Ascending aorta (tissue), 2 donors: Measurements from ENCODE around the gene MOGAT3. TPM values are rescaled to one million over a fixed set of nuclear protein-coding genes. Genes with fewer than 3 reads are reported as not detected.

Source experiments
- DNase-seq, 2 donors: peaks; one replicate each; pipeline ENCODE4 v3.0.0-alpha.2; 2019; ENCODE audit warnings: low spot score in 2 of 2
- H3K27ac ChIP-seq, 2 donors: fragments of 200-600 bp; sonication (generic); one replicate each; pipeline ENCODE4 v1.5.1; 2016 to 2017; ENCODE audit warnings: mild to moderate bottlenecking in 1 of 2
- H3K27me3 ChIP-seq: fragments of 200-600 bp; sonication (generic); one replicate; pipeline ENCODE4 v1.5.1; 2017
- H3K36me3 ChIP-seq, 2 donors: fragments of 200-600 bp; sonication (generic); one replicate each; pipeline ENCODE4 v1.5.1; 2016
- H3K4me1 ChIP-seq, 2 donors: fragments of 200-600 bp; sonication (generic); one replicate each; pipeline ENCODE4 v1.5.1; 2016 to 2017; ENCODE audit warnings: mild to moderate bottlenecking in 1 of 2
- H3K4me3 ChIP-seq, 2 donors: fragments of 200-600 bp; sonication (generic); one replicate each; pipeline ENCODE4 v1.5.1; 2016 to 2017; ENCODE audit warnings: mild to moderate bottlenecking in 1 of 2
- H3K9me3 ChIP-seq, 2 donors: fragments of 200-600 bp; sonication (generic); one replicate each; pipeline ENCODE4 v1.5.1; 2016
- CTCF ChIP-seq, 3 experiments: fragments of 200-600 bp in 2 of 3; fragments of 450-650 bp in 1 of 3; sonication (generic) in 2 of 3; IDR thresholded peaks; one replicate each; pipeline ENCODE4 v1.5.1; 2016 to 2019; ENCODE audit warnings: antibody characterized with exemption in 3 of 3, mild to moderate bottlenecking in 1 of 3, moderate library complexity in 1 of 3
- intact Hi-C: fragments of 100-400 bp; cut with DNase I; formaldehyde crosslinking; loops from one replicate; pipeline ENCODE4 v1.15.1; 2023
- total RNA-seq: library from RNA; depleted of rRNA; stranded (reverse); fragments of >200 nt; gene quantifications from one replicate; pipeline ENCODE4 v1.1.0, GENCODE V29; 2016

MOGAT3 gene
- total RNA-seq, 1 donor from 2014 or later: not detected

GRCh38 chr7:101163279-101164070, 37.4 kb downstream of the MOGAT3 start:
- intact Hi-C loops: no loop called here
- no peak for TF ChIP-seq CTCF (IDR thresholded peaks at IDR 0.05)
- Histone ChIP-seq H3K9me3 (no peaks in the 10 kb centered on the region), H3K27ac (no peak overlapping the region), H3K4me1 (peaks cover 25 to 31% of the 10 kb centered on the region in 2 donors), H3K36me3 (peaks cover 8 to 20% of the 10 kb centered on the region in 2 donors), H3K4me3 (peak overlapping the region; percentile 49 to 58), H3K27me3 (peaks cover 39% of the 10 kb centered on the region)
- no peak for DNase-seq

DNA sequence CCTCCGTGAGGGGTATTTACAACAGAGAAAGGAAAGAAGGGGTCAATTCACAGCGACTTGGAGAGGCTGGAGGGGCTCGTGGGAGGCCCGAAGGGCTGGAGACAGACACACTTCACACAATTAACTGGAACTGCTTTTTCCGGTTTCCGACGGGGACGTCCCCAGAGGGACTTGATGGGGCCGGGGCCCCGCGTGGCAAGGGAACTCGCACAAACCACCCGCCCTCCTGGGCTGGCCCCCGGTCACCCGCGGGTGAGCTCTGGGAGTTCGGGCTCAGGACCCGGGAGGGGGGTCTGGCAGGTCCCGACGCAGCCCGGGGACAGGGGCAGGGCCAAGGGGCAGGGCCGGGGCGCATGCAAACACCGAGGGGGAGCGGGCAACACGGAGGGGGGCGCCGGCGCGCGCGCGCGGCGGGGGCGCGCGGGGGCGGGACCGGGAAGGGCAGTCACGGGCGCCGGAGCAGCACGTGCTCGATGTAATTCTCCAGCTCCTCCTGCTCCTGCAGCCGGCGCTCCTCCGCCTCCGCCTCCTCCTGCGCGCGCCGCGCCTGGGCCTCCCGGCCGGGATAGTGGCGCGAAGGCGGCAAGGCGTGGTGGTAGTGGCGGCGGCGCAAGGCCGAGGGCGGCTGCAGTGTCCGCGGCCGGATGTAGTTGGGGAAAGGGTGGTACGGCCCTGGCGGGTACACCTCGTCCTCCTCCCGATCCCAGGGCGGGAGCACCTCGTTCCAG, 38.1 kb downstream of the MOGAT3 start:
- Histone ChIP-seq H3K4me3 (peak overlapping the region; percentile 49 to 58), H3K36me3 (peaks cover 8 to 28% of the 10 kb centered on the region in 2 donors), H3K4me1 (peaks cover 25 to 31% of the 10 kb centered on the region in 2 donors), H3K27me3 (peaks cover 39% of the 10 kb centered on the region), H3K27ac (no peak overlapping the region), H3K9me3 (no peaks in the 10 kb centered on the region)
- intact Hi-C loops: no loop called here
- DNase-seq: no peak
- no peak for TF ChIP-seq CTCF (IDR thresholded peaks at IDR 0.05)

DNA sequence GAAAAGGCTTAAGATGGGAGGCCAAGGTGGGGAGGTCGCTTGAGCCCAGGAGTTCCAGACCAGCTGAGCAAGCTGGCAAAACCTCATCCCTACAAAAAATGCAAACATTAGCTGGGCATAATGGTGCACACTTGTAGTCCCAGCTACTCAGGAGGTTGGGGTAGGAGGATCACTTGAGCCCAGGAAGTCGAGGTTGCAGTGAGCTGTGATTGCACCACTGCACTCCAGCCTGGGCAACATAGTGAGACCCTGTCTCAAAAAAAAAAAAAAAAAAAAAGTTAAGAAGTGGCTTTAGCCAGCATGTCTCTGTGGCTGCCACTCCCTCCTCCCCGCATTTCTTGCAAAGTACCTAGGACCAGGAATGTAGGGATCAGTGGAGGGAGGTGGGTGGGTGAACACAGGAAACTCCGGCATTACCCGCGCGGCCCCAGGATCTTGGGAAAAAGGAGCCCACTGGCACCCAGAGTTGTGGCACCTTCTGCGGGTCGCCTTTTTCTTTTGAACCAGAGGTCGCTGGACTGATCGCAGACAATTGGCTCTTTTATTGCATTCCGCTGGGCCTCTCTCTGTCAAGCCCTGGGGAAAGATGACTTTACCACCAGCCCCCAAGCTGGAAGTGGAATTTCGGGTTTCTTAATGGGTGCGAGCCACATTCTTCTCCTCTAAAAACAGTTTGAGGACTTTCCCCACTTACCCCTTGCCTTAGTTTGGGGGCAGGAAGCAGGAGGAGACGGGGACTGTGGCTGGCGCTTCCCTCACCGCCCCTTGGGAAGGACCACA, 39.0 kb downstream of the MOGAT3 start:
- H3K27me3 ChIP-seq: peaks cover 39% of the 10 kb centered on the region

GRCh38 chr7:101160910-101161309, 39.9 kb downstream of the MOGAT3 start:
- Histone ChIP-seq H3K27me3 (peaks cover 32% of the 10 kb centered on the region), H3K9me3 (no peaks in the 10 kb centered on the region), H3K36me3 (peaks cover 8 to 37% of the 10 kb centered on the region in 2 donors), H3K4me3 (no peak overlapping the region), H3K4me1 (peaks cover 23 to 30% of the 10 kb centered on the region in 2 donors), H3K27ac (no peak overlapping the region)
- intact Hi-C loops: no loop called here
- DNase-seq: no peak
- no peak for TF ChIP-seq CTCF (IDR thresholded peaks at IDR 0.05)

More for the DNA sequence above, 39.0 kb downstream of the MOGAT3 start:
- Histone ChIP-seq H3K4me3 (no peak overlapping the region), H3K36me3 (peaks cover 8 to 36% of the 10 kb centered on the region in 2 donors), H3K27ac (no peak overlapping the region), H3K4me1 (peaks cover 25 to 31% of the 10 kb centered on the region in 2 donors), H3K9me3 (no peaks in the 10 kb centered on the region)
- no peak for TF ChIP-seq CTCF (IDR thresholded peaks at IDR 0.05)
- no peak for DNase-seq
- intact Hi-C loops: no loop called here
